HG02840 (cell line): ENCODE results near the gene MAP1A.
"Not testable (repeated sequence)": the region's sequence is repeated elsewhere in the genome, so short reads cannot be mapped to it uniquely, and the experiment has no call there.

Experiments
- ATAC-seq: cut with Tn5 transposase; IDR thresholded peaks from one replicate; pipeline ENCODE4 v1.9.1; 2021; ENCODE audit warnings: mild to moderate bottlenecking, moderate library complexity, moderate number of reproducible peaks; ENCODE audit not compliant: unreplicated experiment, low FRiP score

MAP1A gene

DNA sequence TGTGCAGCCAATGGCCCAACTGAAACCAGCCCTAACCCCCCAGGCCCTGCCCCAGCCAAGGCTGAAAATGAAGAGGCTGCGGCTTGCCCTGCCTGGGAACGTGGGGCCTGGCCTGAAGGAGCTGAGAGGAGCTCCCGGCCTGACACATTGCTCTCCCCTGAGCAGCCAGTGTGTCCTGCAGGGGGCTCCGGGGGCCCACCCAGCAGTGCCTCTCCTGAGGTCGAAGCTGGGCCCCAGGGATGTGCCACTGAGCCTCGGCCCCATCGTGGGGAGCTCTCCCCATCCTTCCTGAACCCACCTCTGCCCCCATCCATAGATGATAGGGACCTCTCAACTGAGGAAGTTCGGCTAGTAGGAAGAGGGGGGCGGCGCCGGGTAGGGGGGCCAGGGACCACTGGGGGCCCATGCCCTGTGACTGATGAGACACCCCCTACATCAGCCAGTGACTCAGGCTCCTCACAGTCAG is 11.2 kb downstream of the MAP1A start:
- no peak for ATAC-seq

DNA sequence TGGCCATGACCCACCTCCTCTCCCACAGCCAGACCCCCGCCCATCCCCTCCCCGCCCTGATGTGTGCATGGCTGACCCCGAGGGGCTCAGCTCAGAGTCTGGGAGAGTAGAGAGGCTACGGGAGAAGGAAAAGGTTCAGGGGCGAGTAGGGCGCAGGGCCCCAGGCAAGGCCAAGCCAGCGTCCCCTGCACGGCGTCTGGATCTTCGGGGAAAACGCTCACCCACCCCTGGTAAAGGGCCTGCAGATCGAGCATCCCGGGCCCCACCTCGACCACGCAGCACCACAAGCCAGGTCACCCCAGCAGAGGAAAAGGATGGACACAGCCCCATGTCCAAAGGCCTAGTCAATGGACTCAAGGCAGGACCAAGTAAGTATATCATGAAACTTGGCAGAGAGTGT is 11.7 kb downstream of the MAP1A start:
- ATAC-seq: no peak

GRCh38 chr15:43529587-43530345 is 12.4 kb downstream of the MAP1A start:
- ATAC-seq: no peak

GRCh38 chr15:43531018-43531670 is 13.7 kb downstream of the MAP1A start:
- no peak for ATAC-seq

- not testable (repeated sequence) for ATAC-seq
These were observed 15.4 kb downstream of the MAP1A start for GRCh38 chr15:43532826-43533225.

- ATAC-seq: no peak
These were observed 17.5 kb downstream of the MAP1A start for GRCh38 chr15:43534897-43535296.

- no peak for ATAC-seq
These were observed 20.7 kb downstream of the MAP1A start for GRCh38 chr15:43538091-43538490.

- ATAC-seq: no peak
These were observed 24.4 kb downstream of the MAP1A start for GRCh38 chr15:43541785-43542184.

DNA sequence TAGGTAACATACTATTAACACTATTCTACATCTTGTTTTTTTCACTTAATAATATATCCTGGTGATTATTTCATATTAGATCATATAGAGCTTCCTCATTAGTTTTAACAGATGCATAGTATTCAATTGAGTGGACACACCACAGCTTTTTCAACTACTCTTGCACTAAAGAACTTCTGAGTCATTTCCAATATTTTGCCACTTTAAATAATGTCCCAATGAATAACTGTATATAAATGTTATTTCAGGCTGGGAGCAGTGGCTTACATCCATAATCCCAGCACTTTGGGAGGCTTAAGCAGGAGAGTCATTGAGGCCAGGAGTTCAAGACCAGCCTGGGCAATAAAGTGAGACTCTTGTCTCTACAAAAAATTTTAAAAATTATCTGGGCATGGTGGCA is 26.9 kb downstream of the MAP1A start:
- no peak for ATAC-seq

GRCh38 chr15:43545426-43545825 is 28.0 kb downstream of the MAP1A start:
- no peak for ATAC-seq

DNA sequence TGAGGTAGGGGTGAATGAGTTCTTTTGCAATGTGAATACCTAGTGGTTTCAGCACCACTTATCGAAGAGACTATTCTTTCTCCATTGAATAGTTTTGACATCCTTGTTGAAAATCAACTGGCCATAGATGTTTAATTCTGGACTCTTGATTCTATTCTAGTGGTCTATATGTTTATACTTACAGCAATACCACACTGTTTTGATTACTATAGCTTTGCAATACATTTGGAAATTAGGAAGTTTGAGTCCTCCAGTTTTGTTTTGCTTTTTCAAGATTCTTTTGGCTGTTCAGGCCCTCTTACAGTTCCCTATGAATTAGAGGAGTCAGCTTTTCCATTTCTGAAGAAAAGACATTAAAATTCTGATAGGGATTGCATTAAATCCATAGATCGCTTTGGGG is 30.1 kb downstream of the MAP1A start:
- no peak for ATAC-seq

DNA sequence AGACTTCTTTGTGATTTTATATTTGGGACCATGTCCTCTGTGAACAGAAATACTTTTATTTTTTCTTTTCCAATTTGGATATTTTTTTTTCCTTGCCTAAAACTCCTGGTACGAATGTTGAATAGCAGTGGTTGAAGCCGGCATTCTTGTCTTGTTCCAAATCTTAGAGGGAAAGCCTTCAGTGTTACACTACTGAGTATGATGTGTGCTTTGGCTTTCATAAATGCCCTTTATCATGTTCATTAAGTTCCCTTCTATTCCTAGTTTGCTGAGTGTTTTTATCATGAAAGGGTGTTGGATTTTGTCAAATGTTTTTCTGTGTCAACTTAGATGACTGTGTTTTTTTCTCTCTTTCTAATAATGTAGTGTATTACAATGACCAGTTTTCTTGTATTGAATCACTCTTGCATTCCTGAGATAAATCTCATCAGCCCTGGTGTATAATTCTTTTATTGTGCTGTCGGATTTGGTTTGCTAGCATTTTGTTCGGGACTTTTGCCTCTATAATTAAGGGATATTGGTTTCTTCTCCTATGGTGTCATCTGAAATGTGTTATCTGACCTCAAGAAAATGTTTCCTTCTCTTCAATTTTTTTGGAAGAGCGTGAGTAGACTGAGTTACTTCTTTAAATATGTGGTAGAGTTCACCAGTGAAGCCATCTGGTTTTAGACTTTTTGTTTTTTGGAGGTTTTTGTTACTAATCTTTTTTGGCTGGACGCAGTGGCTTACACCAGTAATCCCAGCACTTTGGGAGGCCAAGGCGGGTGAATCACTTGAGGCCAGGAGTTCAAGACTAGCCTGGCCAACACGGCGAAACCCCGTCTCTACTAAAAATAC is 33.3 kb downstream of the MAP1A start:
- ATAC-seq: no peak

- ATAC-seq: no peak
These were observed 34.8 kb downstream of the MAP1A start for GRCh38 chr15:43552256-43552655.

DNA sequence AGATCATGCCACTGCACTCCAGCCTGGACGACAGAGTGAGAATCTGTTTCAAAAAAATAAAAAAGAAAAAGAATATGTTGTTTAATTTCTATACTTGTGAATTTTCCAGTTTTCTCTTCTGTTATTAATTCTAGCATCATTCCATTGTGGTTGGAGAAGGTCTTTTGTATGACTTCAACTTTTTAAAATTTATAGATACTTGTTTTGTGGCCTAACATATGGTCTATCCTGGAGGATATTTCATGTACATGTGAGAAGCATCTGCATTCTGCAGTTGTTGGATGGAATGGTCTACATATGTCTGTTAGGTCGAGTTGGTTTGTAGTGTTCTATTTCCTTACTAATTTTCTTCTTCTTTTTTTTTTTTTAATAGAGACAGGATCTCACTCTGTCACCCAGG is 35.6 kb downstream of the MAP1A start:
- ATAC-seq: no peak

DNA sequence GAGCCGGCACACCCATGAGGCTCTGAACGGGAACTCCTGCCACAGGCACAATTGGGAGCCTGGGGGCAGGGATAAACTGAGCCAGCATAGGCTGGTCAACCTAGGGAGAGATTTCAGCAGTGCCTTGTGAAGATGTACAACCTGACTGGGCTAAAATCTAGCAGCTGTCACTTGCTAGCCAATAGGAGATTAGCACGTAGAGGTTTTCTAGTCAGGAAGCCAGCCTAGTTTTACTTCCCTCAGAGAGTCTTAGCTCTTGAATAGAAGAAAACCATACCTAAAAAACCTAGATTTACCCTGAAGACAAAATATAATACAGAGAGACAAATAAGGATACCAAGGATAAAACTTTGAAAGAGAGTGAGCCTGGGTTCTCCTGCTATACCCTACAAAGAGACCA is 45.3 kb downstream of the MAP1A start:
- ATAC-seq: not testable (repeated sequence)

- not testable (repeated sequence) for ATAC-seq
These were observed 46.4 kb downstream of the MAP1A start for GRCh38 chr15:43563793-43564192.

- not testable (repeated sequence) for ATAC-seq
These were observed 49.2 kb downstream of the MAP1A start for GRCh38 chr15:43566615-43567014.

DNA sequence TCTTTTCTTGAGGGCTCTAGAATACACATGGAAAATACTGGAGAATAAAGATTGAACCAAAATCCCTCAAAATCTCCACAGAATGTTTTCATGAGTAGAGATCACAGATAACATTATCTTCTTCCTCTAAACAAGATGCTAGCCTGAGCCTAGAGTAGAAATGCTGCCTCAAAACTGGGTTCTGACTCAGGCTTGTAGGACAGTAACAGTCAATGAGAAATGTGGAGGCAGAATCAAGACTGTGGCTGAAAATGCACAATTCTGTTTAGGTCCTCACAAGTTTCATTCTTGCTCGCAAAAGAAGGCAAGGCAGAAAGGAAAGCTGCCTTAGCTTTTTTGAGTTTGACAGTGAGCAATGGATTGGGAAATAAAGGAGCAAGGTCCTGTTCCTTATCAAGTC is 57.2 kb downstream of the MAP1A start:
- not testable (repeated sequence) for ATAC-seq
